DOHH2 (cell line): ENCODE results near the gene ARHGEF16.

Experiments
- EZH2phosphoT487 ChIP-seq: fragments of 200-600 bp; sonication (generic); IDR thresholded peaks from 2 replicates; pipeline ENCODE4 v1.6.1; 2017; ENCODE audit warnings: borderline replicate concordance, mild to moderate bottlenecking, antibody characterized with exemption, low read length, moderate library complexity, mixed read lengths
- TF ChIP-seq, protein P1 (sequence below): fragments of 200-600 bp; sonication (generic); IDR thresholded peaks from one replicate; pipeline ENCODE4 v1.5.1; 2014; ENCODE audit warnings: antibody characterized with exemption, mild to moderate bottlenecking, low read depth, low read length; ENCODE audit not compliant: poor library complexity, severe bottlenecking

DNA sequence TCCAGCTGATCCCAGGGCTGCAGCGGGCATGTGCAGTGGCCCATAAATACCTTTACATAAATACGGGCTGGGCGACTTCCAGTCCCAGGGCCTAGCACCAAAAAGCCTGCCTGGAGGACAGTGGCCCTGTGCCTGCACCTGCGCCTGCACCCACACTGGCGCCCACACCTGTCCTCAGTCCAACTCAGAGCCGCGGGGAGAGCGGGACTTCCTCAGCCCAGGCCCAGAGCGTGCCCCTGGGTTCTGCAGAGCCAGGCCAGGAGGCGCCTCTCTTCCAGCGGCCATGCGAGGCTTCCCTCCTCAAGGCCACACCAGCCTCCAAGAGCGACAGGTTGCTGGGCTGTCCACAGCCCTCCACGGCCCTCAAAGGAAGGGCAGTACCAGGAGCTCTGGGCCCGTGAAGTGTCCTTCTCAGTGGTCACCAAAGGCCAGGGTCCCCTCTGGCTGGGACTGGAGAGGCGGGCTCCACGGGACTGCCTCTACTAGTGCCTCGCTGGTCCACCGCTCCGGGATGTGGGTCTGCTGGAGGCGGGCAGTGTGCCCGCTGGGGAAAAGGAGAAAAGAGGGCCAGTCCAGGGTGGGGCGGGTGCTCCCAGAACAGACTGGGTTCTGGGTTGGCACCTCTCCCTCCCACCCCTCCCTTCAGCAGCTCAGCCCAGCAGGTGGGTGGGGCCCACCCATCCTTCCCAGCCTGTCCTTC, 35.7 kb downstream of the ARHGEF16 start:
- TF ChIP-seq, protein P1, sequence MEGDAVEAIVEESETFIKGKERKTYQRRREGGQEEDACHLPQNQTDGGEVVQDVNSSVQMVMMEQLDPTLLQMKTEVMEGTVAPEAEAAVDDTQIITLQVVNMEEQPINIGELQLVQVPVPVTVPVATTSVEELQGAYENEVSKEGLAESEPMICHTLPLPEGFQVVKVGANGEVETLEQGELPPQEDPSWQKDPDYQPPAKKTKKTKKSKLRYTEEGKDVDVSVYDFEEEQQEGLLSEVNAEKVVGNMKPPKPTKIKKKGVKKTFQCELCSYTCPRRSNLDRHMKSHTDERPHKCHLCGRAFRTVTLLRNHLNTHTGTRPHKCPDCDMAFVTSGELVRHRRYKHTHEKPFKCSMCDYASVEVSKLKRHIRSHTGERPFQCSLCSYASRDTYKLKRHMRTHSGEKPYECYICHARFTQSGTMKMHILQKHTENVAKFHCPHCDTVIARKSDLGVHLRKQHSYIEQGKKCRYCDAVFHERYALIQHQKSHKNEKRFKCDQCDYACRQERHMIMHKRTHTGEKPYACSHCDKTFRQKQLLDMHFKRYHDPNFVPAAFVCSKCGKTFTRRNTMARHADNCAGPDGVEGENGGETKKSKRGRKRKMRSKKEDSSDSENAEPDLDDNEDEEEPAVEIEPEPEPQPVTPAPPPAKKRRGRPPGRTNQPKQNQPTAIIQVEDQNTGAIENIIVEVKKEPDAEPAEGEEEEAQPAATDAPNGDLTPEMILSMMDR = no peak
- no peak for TF ChIP-seq EZH2phosphoT487
